Iris pigment epithelial cell (primary cell): Measurements from ENCODE around the gene SLC12A8.
A peak's percentile ranks its signal among the peaks of the same experiment; 100 is the strongest.

ENCODE experiments used
- DNase-seq: peaks from one replicate; pipeline ENCODE4 v3.0.0-alpha.2; 2011; ENCODE audit warnings: low read depth

Gene SLC12A8

DNA sequence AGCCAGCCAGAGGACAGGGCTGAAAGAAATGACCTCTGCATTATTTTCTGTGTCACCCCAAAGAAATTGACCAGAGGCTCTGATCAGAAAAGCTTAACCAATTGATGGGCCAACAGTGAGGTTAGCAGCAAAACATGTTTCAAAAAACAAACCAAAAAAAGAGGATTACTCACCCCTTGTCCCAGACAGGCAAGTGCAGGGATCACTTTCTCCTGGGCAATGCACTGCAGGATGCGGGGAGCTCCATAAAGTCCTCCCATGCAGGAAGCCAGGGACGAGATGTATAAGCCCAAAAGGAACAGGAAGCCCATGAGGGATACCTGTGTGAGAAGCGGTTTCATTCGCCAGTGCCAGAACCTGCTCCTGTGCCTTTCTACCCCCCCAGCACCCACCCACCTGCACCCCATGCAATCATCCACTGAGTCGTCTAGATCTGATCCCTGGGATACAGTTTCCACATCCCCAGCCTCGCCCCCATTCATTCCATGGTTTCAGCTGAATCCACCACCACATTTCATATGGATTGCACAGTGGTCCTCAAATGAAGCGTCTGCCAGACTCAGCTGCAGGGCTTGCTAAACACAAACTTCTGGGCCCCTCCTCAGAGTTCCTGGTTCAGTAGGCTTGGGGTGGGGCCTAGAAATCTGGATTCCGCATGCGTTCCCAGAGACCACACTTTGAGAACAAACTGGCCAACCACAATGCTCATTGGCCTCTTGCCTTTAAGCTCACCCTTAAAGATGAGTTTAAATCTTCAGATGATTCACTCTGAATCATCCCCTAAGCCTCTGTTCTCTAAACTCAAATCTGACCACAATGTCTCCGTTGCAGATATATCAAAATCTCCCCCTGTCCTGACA lies 102.3 kb downstream of the SLC12A8 start:
- peak; percentile 98 for DNase-seq

- no peak for DNase-seq
Observed at GRCh38 chr3:125109536-125109925, 103.0 kb downstream of the SLC12A8 start.

- DNase-seq, result no peak
Observed at GRCh38 chr3:125108833-125109535, 103.6 kb downstream of the SLC12A8 start.

- DNase-seq, result peak; percentile 90
Observed at GRCh38 chr3:125107861-125108567, 104.5 kb downstream of the SLC12A8 start.

- DNase-seq, result no peak
Observed at GRCh38 chr3:125107363-125107762, 105.2 kb downstream of the SLC12A8 start.

- no peak for DNase-seq
Observed at GRCh38 chr3:125105116-125105515, 107.4 kb downstream of the SLC12A8 start.

DNA sequence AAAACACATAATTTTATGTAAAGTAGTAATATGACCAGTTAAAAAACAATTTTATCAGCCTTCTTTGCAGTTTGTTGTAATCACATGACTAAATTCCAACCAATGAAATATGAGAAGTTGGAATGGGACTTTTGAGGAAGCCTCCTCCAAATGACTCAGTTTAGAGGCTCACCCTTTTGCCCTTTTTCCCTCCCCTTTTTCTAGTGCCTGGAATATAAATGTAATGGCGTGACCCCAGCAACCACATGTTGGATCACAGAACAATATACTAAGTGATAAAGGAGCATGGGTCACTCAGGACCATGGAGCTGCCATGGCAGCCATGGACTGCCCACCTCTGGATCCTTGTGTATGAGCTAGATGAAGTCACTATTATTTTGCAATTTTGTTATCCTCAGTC lies 107.9 kb downstream of the SLC12A8 start:
- no peak for DNase-seq

DNA sequence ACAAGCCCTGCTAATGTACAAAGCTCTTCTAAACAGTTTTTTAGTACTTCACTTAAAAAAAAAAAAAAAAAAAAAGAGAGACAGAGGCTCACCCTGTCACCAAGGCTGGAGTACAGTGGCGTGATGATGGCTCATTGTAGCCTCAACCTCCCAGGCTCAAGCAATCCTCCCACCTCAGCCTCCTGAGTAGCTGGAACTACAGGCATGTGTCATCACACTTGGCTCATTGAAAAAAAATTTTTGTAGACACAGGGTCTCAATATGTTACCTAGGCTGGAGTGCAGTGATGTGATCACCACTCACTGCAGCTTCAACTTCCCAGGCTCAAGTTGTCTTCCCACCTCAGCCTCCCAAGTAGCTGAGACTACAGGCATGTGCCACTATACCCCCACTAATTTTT lies 109.1 kb downstream of the SLC12A8 start:
- no peak for DNase-seq

DNA sequence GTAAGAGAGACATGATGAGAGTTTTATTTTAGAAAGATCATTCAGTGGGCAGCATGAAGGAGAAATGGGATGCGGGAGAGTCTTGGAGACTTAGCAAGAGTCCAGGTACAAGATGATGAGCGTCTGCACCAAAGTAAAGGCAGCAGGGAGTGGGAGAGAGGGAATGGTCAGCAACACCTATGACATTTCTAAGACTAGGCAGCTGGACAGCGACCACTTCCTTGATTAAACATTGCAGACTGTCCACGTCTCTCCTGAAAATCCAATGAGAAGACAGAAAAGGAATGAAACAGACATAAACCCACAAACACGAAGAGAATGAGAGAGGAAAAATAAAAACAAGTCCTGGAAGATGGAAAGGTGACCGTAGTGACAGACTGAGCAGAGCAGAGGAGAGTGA lies 110.1 kb downstream of the SLC12A8 start:
- DNase-seq, result no peak

DNA sequence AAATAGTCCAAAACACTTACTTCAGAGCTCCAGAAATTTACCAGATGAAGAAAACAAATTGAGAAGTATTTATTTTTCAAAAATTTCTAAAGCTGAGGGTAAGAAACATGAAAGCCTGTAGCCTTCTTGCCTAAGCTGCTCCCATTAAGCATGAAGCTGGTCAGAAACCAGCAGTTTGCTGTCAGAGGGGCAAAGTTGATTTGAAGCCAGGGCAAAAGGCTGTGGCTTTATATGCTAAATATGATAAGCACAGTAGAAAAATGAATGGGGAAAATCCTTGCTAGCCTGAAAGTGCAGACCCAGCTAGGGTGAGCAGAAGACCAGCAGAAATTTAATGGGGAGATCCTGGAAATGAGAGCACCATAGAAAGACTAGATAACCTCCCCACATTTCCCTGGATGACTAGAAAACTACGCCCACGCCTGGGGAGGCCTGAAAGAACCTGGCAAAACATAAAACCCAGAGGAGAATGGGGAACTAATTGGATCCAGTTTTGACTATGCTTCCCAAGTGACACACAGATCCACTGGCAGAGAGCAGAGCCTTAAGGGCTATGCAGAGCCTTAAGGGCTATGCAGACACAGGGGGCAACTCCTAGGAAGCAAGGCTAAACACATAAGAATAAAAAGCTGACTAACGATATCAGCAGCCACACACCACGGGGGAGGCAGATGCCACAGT lies 113.8 kb downstream of the SLC12A8 start:
- no peak for DNase-seq

GRCh38 chr3:125090649-125091048 lies 121.9 kb downstream of the SLC12A8 start:
- no peak for DNase-seq

DNA sequence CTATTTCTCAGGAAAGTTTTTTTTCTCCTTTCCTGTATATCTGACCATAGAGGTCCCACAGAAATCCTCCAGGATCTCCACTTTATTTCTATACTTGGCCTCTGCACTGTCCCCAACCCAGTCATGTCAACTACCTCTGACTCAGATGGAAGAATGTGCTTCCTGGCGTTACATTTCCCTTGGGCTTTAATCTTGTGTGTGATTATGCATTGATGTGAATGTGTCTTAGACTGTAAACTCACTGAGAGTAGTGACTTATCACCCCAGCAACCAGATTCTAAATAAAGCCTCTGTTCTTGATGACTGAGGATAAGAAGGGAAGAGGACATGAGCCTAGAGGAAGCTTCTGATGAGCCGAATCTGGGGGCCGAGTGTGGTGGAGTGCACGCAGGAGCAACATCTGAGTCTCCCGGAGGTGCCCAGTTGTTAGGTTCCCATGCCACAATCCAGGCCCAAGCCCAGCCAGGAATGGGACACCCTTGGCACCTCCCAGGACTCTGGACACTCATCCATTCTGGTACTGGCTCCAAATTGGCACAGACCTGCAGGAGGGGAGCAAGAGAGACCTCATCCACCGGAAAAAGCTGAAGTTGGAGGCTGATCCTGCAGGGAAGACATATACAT lies 124.7 kb downstream of the SLC12A8 start:
- peak; percentile 56 for DNase-seq

DNA sequence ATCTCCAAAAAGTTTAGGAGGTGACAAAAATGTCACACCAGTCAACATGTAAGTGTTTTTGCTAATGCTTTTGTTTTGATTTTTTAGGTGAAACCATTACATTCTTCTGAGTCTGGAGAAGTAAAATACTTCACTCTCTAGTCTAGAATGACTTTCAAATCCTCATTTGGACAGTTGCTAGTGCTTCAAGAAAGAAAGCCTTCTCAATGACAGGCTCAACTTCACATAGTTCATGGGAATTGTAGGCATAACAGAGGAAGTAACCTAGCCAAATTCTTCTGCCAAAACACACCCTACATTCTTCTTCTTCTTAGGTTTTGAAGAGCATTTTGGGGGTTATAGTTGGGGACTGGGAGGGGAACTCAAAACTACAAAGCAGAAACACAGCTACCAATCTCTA lies 127.4 kb downstream of the SLC12A8 start:
- no peak for DNase-seq

DNA sequence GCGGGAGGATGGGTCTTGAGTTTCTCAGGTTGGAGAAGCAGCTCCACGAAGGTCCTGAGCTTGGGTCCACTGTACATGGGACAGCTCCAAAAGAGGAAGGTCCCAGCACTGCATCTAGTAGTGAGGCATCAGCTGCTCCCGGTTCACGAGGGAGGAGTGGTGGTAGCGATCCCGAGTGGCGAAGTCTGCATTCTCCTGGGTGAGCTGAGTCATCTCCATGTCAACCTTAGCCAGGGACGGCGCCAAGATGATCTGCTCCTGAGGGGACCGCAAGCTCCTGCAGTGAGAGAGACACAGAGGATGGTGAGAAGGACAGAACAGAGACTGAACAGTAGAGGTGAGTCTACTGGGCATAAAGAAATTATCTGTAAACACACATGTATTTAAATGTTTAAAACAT lies 128.8 kb downstream of the SLC12A8 start:
- DNase-seq, result peak; percentile 49

DNA sequence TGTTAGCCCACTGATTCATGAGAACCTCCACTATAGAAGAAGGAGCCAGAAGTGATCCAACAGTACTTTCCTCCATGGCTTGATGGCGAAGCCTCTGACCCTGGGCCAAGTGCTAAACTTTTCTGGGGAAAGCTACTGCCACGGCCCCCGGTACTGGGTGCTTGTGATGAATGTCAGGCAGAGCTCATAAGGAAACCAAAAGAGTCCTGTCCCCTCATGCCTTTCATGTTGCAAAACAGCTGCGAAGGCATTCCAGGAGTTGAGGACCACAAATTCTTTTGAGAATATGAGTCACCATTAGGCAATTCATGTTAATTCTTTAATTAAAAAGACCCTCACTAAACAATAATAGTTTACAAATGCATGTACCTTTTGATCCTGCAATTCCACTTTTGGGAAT lies 130.2 kb downstream of the SLC12A8 start:
- peak; percentile 77 for DNase-seq

DNA sequence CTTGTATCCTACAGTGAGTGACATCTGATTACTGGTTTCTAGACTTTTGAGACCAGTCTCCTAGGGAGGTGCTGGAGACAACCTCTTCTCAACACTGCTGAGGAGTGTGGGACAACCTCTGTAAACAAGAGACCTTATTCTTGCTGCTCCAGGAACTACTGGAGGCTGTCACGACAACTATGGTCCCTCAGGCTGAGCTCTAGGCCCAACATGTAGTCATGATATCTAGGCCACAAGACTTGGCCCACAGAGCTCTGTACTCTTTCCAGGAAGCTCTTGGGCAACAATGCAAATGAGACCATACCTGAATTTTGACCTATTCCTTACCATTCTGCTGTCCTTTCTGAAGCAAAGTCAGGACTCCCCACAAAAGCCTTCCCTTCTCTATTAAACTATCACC lies 132.5 kb downstream of the SLC12A8 start:
- DNase-seq, result no peak

GRCh38 chr3:125079675-125080045 lies 132.9 kb downstream of the SLC12A8 start:
- DNase-seq, result peak; percentile 64

- peak; percentile 57 for DNase-seq
Observed at GRCh38 chr3:125078951-125079674, 133.4 kb downstream of the SLC12A8 start.

DNA sequence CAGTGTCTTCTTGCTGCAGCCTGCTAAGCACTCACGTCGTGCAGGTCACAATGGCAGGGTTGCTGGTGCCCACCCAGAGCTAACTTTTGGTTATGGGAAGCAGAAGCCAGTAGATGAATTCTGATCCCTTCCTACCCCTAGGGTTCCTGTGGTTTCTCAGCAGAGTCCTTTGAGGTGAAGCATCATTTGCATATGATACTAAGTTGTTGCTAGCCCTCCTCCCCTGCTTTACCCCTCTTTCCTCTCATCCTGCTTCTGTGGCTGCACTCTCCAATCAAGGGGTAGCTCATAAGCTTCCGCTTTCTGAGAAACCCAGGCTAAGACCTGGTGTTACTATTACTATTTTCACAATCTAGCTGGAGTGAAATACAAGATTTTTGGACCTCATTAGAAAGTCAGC lies 134.7 kb downstream of the SLC12A8 start:
- no peak for DNase-seq

DNA sequence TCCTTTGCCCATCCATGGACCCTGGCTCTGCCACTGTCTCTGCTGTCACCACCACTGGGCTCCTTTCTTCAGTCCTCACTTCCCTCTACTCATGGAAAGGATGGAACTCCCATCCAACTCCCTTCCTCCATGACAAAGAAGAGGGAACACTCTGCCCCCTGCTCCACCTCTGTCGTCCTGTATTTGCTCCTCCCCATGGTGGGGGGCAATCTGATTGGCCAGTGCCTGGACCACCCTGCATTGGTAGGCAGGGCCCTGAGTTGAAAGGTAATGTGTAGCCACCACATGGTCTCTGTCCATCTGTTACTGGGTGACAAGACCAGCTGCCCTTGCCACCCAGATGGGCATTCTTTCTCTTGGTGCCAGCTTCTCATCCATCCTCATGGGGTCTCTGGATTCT lies 136.1 kb downstream of the SLC12A8 start:
- no peak for DNase-seq

DNA sequence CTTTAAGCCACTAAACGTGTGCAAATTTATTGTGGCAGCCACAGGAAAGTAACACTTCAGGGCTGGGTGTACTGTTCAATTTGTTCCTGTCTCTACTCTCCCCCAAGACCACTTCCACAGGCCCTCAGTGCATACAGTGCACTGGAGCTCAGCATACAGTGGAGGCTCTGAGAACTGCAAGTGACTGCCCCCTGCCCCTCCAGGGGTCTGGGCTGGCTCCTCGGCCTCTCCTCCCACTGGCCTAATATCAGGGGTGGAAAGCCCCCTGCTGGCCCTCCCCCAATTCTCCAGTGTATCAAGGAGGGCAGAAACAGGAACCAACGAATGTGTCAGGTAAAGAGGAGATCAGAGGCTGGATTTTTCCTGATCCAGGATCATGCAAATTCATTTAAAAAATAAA lies 136.8 kb downstream of the SLC12A8 start:
- DNase-seq, result no peak
